Measurements from ENCODE around the gene TNIK.

TNIK gene

DNA sequence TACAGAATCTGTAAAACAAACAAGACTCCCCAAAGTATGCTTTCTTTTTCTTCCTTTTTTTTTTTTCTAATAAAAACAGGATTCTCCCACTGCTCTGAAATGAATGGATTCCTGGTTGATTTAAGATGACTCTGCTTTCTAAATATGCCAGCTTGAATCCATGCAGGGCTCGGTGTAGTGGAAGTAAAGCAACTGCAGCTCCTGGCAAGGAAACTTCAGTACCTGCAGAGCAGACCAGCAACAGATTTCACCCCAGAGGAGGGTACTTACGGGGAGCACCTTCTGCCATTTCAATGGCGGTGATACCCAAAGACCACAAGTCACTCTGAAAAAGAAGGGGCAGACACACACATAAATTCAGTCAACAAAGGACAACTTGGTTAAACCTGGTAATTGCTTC is 283.1 kb downstream of the TNIK start:
- no peak for DNase-seq (ENCODE audit: low spot score)
- POLR2A ChIA-PET (ENCODE audit: low non-redundant PET): no interaction called here
- CTCF ChIA-PET: no interaction called here
- no peak overlapping the region for H3K27ac ChIP-seq
- TF ChIP-seq, protein P1, sequence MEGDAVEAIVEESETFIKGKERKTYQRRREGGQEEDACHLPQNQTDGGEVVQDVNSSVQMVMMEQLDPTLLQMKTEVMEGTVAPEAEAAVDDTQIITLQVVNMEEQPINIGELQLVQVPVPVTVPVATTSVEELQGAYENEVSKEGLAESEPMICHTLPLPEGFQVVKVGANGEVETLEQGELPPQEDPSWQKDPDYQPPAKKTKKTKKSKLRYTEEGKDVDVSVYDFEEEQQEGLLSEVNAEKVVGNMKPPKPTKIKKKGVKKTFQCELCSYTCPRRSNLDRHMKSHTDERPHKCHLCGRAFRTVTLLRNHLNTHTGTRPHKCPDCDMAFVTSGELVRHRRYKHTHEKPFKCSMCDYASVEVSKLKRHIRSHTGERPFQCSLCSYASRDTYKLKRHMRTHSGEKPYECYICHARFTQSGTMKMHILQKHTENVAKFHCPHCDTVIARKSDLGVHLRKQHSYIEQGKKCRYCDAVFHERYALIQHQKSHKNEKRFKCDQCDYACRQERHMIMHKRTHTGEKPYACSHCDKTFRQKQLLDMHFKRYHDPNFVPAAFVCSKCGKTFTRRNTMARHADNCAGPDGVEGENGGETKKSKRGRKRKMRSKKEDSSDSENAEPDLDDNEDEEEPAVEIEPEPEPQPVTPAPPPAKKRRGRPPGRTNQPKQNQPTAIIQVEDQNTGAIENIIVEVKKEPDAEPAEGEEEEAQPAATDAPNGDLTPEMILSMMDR (conservative IDR thresholded peaks at IDR 0.05; ENCODE audit: low read depth): no peak

DNA sequence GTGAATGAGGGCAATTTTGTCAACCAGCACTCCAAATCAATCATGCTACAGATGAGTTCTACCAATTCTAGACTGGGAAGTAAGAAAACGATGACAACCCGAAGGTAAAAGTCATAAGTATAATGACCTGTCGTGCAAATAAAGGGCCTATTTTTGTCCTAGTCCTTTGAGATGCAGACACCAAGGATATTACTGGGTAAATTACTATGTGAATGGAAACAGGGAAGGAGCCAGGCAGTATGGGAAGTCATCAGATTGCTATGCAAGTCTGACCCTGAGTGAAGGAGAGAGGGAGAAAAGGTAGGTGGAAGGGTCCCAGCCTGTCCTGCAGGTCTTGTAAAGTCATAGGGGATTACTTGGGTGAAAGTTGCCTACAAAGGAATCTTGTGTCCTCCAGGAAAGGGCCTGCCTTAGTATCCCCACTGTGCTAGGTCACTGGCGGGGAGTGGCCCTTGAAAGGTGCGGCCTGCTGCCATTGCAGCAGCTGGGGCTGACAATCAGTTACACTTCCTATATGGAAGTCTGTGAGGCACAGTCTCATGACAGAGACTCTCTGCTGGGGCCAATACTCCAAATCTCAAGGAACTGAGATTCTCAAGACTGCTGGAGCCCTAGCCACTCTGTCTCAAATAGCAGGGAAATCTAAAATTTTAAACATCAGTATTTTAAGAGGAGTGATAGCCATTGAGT is 283.8 kb downstream of the TNIK start:
- POLR2A ChIA-PET (ENCODE audit: low non-redundant PET): no interaction called here
- H3K27ac ChIP-seq: no peak overlapping the region
- CTCF ChIA-PET: no interaction called here
- TF ChIP-seq, protein P1 (conservative IDR thresholded peaks at IDR 0.05; ENCODE audit: low read depth): no peak
- DNase-seq (ENCODE audit: low spot score): no peak

DNA sequence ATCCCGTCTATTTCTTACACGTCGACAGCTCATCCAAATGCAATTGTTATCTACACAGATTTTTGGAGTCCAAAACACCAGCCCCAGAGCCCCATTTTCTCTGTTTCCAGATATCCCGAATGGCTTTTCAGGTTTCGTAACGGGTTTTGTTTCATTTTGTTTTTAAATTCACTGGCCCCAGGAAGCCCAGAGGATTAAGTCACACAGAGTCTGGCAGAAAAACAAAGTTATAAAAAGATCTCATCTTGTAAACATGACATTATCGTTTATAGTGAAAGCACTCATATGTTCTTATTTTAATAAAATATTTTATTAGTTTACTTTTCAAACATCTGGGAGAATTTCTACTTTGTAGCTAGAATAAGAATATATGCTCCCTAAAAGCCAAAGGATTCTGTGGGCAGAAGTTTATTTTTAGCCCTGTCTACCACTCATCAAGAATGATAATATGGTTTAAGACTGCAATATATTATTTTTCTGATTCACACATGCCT is 284.4 kb downstream of the TNIK start:
- no peak for DNase-seq (ENCODE audit: low spot score)
- CTCF ChIA-PET: no interaction called here
- POLR2A ChIA-PET (ENCODE audit: low non-redundant PET): no interaction called here
- H3K27ac ChIP-seq: no peak overlapping the region
- TF ChIP-seq, protein P1 (conservative IDR thresholded peaks at IDR 0.05; ENCODE audit: low read depth): no peak

DNA sequence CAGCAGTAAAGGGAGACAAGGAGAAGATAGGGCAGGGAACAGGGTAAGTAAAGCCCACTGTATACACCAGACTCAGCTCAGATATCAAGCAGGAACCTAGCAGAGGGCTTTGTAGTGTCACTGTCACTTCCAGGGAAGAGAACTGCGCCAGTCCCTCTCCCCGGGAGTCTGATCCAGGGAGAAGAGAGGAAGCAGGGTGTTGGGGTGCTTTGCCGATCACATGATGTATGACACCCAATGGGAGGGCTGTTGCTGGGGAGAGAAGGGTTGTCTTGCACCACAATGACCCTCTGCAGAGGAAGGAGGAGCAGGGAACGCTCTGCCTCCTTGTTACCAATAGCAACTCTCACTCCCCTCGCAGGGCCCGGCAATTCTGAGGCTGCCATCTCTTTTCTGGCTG is 286.5 kb downstream of the TNIK start:
- POLR2A ChIA-PET (ENCODE audit: low non-redundant PET): no interaction called here
- TF ChIP-seq, protein P1 (conservative IDR thresholded peaks at IDR 0.05; ENCODE audit: low read depth): no peak
- no peak for DNase-seq (ENCODE audit: low spot score)
- CTCF ChIA-PET: no interaction called here
- no peak overlapping the region for H3K27ac ChIP-seq

DNA sequence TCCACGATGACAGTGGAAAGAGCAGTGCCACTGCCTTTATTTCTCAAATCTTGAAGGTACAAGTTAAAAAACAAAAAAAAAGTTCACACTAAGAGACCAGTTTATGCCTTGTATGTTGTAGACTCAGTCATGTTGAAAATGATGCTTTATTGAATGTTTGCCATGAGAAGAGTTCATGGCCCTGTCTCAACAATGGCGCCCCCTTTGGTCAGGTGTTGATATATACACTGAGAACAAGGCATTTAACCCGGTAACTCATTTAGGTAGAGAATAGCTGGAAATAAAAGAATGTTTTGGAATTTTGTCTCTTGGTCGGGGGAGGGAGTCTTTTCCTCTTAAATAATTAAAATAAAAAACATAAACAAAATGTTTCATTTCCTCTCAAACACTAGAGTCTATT is 288.1 kb downstream of the TNIK start:
- DNase-seq (ENCODE audit: low spot score): no peak
- ChIA-PET POLR2A (ENCODE audit: low non-redundant PET) (no interaction called here), CTCF (interaction anchor here (0.6 kb wide), 1 partner anchor 474 kb away, joined by 3 read pairs; no protein-coding TSS in a partner anchor)
- TF ChIP-seq, protein P1 (conservative IDR thresholded peaks at IDR 0.05; ENCODE audit: low read depth): no peak
- H3K27ac ChIP-seq: no peak overlapping the region

DNA sequence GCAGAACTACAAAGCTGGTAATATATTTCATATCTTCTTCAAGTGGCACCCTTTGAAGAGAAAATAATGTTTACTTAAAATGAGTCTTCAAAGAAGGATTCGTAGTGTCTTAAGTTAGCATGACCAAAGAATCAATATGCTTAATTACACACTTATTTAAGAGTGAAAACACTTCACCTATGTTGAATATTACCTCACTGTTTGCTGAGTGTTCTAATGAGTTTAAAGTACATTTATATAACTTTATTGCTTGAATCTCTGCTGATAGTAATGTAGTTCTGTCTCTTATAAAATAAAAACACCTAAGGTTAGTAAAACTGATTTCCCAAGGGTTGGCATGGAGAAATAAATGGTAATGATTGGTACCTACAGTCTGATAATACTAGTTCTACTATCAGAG is 290.3 kb downstream of the TNIK start:
- DNase-seq (ENCODE audit: low spot score): no peak
- no peak overlapping the region for H3K27ac ChIP-seq
- ChIA-PET CTCF (no interaction called here), POLR2A (ENCODE audit: low non-redundant PET) (no interaction called here)
- TF ChIP-seq, protein P1 (conservative IDR thresholded peaks at IDR 0.05; ENCODE audit: low read depth): no peak

Measured in RWPE1 (cell line).